D721Med (cell line): ENCODE results near the gene PLCB4.

Source experiments
- DNase-seq: peaks from one replicate; pipeline ENCODE4 v3.0.0; 2011; ENCODE audit warnings: low spot score; ENCODE audit not compliant: insufficient read length
- FAIRE-seq: peaks from 2 replicates; lab custom pipeline; 2011; peaks lifted over from hg19 to GRCh38; lab: Jason Lieb, UNC
- TF ChIP-seq, protein P1 (sequence below): IDR thresholded peaks from 2 replicates; pipeline ENCODE4 v1.5.1; 2012; ENCODE audit warnings: mild to moderate bottlenecking, control low read depth; ENCODE audit not compliant: insufficient read depth; ENCODE audit errors: missing control alignments

The PLCB4 gene

DNA sequence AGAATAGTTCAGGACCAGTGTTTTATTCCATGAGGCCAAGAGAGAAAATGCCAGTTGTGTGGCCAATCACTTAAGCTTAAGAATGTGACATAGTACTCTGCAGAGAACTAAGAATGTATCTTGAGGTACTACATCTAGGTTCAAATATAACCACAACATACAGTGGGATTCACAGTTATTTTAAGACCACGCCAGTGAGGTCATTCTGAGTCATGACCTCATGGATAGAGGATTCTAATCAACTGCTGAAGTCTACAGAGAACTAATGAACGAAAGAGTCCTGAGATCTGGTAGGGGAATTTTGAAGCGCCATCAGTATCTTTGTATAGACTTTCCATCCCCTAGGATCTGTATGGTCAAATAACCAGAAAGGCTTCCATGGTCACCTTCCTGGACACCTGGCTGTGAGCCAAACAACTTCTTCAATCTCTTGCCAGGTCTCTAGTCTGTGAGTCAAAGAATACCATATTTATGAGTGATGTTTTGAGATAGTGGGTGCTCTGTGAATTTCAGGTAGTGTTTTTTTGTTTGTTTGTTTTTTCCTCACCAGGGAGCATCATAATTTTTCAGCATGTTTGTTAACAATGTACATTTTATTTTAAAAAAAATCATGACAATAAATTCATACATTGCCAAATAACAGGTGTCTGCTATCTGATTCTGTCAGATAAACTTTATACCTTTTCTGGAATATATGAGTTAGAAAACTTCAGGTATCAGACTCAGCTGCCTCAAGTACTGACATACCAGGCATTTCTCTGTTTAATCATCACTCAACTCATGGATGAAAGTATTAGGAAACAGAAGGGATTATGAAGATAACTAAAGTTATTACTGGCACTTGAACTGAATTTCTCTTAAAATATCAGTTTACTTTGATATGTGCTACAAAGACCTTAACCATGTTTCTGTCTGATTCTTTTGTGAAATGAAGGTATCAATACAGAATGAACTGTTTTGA lies 217.9 kb downstream of the PLCB4 start:
- FAIRE-seq (no peak), DNase-seq (no peak)
- TF ChIP-seq, protein P1, sequence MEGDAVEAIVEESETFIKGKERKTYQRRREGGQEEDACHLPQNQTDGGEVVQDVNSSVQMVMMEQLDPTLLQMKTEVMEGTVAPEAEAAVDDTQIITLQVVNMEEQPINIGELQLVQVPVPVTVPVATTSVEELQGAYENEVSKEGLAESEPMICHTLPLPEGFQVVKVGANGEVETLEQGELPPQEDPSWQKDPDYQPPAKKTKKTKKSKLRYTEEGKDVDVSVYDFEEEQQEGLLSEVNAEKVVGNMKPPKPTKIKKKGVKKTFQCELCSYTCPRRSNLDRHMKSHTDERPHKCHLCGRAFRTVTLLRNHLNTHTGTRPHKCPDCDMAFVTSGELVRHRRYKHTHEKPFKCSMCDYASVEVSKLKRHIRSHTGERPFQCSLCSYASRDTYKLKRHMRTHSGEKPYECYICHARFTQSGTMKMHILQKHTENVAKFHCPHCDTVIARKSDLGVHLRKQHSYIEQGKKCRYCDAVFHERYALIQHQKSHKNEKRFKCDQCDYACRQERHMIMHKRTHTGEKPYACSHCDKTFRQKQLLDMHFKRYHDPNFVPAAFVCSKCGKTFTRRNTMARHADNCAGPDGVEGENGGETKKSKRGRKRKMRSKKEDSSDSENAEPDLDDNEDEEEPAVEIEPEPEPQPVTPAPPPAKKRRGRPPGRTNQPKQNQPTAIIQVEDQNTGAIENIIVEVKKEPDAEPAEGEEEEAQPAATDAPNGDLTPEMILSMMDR, result no peak

DNA sequence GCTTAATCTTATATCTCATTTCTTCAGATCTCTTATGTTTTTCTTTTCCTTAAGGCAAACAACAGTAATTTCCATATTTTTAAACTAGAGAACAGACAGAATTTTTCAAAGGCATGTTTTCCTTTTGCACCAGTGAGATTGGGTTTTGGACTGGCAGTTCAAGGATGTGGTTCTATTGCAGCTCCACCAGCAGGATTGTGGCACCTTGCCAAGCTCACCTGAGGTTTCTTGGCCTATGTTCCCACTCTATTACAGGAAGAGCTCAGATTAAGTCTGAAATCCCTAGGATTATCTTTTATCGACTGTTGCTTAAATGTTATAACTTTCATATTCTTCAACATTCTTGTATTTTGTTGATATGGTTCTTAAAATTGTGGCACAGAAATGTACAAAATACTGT lies 218.9 kb downstream of the PLCB4 start:
- FAIRE-seq, result no peak
- DNase-seq, result no peak
- TF ChIP-seq, protein P1, result no peak

DNA sequence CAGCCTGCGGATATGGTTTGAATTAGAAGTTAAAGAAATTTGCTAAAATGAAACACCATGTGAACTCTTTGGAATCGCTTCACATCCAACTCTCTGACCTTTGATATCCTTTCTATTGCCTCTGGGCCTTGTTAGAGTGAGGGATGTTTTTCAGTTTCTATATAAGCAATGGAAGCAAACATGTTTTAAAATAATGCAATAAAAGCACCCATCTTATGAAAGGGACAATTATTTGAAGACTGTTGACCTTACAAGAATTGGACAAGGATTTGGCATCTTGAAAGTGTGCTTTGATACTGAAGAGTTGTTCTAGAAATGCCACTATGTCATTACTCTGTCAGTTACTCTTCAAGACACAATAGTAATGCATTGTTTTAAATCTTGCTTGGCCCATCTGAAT lies 221.4 kb downstream of the PLCB4 start:
- no peak for FAIRE-seq

DNA sequence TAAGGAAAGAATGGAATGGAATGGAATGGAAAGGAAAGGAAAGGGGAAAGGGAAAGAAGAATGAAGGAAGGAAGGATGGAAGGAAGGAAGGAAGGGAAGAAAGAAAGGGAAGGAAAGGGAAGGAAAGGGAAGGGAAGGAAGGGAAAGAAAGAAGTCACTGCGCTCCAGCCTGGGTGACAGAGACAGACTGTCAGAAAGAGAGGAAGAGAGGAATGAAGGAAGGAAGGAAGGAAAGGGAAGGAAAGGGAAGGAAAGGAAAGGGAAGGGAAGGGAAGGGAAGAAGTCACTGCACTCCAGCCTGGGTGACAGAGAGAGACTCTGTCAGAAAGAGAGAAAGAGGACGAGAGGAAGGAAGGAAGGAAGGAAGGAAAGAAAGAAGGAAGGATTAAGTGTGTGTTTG lies 224.3 kb downstream of the PLCB4 start:
- TF ChIP-seq, protein P1, result no peak
- no peak for FAIRE-seq
- no peak for DNase-seq

More for the DNA sequence above, 221.4 kb downstream of the PLCB4 start:
- TF ChIP-seq, protein P1, result no peak
- no peak for DNase-seq

DNA sequence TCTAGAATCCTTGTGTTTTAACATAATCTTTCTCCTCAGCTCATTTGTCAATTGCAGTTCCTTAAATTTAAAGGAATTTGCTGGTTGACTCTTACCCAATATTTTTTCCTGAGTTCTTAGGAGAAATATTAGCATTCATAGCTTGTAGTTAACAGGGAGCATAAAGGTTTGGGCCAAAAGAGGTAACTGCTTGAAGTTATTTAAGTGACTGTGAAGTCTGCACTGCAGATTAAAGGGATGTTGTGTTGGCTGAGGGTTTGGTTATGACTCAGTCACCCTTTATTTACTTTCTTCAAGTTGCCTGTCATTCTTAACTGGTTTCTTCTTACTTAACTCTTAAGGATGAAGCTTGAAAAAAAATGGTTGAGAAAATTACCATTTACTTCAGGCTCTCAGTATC lies 225.2 kb downstream of the PLCB4 start:
- FAIRE-seq (no peak), DNase-seq (no peak)
- TF ChIP-seq, protein P1, result no peak

DNA sequence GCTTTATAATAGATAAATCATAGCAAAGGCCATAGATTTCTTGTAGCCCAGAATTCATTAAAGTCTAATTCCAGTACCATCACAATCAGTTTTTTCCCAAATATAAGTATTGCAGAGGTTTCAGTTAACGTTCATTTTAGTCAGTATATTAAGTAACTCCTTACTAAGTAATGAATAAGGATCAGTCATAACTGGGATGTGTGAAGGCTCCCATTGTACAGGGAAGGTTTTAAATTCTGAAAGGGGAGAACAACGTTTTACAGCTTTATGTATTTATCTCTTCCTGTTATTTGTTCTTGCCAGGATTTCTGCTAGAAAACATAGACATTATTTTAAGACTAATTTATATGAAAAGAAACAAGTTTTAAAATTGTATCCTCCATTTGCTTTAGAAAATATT lies 230.0 kb downstream of the PLCB4 start:
- FAIRE-seq, result no peak
- TF ChIP-seq, protein P1, result no peak

DNA sequence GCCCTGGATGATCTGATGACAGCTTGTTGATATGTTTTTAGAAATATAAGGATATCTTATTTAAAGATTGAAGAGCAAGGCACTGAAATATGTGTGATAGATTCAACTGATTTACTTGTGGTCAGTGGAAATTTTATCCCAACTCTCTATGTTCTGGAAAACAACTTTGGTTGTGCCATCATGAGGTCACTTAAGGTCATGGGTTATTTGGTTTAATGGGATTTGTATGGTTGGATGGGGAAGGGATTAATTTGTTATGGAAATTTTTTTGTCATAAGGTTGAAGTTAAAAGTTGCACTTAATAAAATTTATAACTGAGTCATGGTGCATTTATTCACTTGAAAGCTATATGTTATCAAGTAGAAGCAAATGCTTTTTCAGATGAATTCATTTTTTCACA lies 231.2 kb downstream of the PLCB4 start:
- no peak for FAIRE-seq
- no peak for DNase-seq
- TF ChIP-seq, protein P1, result no peak

More for the DNA sequence above, 230.0 kb downstream of the PLCB4 start:
- no peak for DNase-seq
